Glutamatergic neuron (in vitro differentiated cells): ENCODE results near the gene COL6A1. TPM values are rescaled to one million over a fixed set of nuclear protein-coding genes. Genes with fewer than 3 reads are reported as not detected.

Experiments used
- DNase-seq: peaks from one replicate; pipeline ENCODE4 v3.0.0; 2022
- H3K27ac Mint-ChIP-seq: one replicate; pipeline ENCODE4 v1.8.0; 2020; ENCODE audit warnings: mild to moderate bottlenecking, mixed read lengths, inconsistent platforms; ENCODE audit not compliant: unreplicated experiment
- H3K27me3 Mint-ChIP-seq: one replicate; pipeline ENCODE4 v1.8.0; 2020; ENCODE audit warnings: mild to moderate bottlenecking, moderate library complexity, mixed read lengths, inconsistent platforms; ENCODE audit not compliant: unreplicated experiment
- H3K36me3 Mint-ChIP-seq: one replicate; pipeline ENCODE4 v1.8.0; 2020; ENCODE audit warnings: mild to moderate bottlenecking, mixed read lengths, inconsistent platforms; ENCODE audit not compliant: unreplicated experiment
- H3K4me1 Mint-ChIP-seq: one replicate; pipeline ENCODE4 v1.8.0; 2020; ENCODE audit warnings: mild to moderate bottlenecking, low read depth, mixed read lengths, inconsistent platforms; ENCODE audit not compliant: unreplicated experiment
- H3K4me3 Mint-ChIP-seq: one replicate; pipeline ENCODE4 v1.8.0; 2020; ENCODE audit warnings: mild to moderate bottlenecking, mixed read lengths, inconsistent platforms; ENCODE audit not compliant: unreplicated experiment
- H3K9me3 Mint-ChIP-seq: one replicate; pipeline ENCODE4 v1.8.0; 2020; ENCODE audit warnings: mild to moderate bottlenecking, moderate library complexity, mixed read lengths, inconsistent platforms; ENCODE audit not compliant: unreplicated experiment
- total RNA-seq: library from RNA; stranded (reverse); fragmentation: NEBNext Ultra II Directional; extraction: Animal tissue kit (Norgen Biotek cat#: 25700); gene quantifications from one replicate; pipeline ENCODE4 v1.2.1, GENCODE V29; 2021; ENCODE audit not compliant: unreplicated experiment
- TF ChIP-seq, protein P1 (sequence below): fragments of 200-600 bp; sonication (generic); IDR thresholded peaks from one replicate; pipeline ENCODE4 v1.5.0; 2021; ENCODE audit not compliant: partially characterized antibody, unreplicated experiment

COL6A1 gene
- total RNA-seq, 1 donor from 2014 or later = 407 TPM

- DNase-seq = no peak
Observed at GRCh38 chr21:46029186-46029924, 47.8 kb downstream of the COL6A1 start.

GRCh38 chr21:46031484-46031883 lies 49.9 kb downstream of the COL6A1 start:
- H3K36me3 Mint-ChIP-seq = peaks cover 5% of the 10 kb centered on the region
- no peaks in the 10 kb centered on the region for H3K27me3 Mint-ChIP-seq
- no peak for DNase-seq
- no peaks in the 10 kb centered on the region for H3K4me1 Mint-ChIP-seq
- TF ChIP-seq, protein P1, sequence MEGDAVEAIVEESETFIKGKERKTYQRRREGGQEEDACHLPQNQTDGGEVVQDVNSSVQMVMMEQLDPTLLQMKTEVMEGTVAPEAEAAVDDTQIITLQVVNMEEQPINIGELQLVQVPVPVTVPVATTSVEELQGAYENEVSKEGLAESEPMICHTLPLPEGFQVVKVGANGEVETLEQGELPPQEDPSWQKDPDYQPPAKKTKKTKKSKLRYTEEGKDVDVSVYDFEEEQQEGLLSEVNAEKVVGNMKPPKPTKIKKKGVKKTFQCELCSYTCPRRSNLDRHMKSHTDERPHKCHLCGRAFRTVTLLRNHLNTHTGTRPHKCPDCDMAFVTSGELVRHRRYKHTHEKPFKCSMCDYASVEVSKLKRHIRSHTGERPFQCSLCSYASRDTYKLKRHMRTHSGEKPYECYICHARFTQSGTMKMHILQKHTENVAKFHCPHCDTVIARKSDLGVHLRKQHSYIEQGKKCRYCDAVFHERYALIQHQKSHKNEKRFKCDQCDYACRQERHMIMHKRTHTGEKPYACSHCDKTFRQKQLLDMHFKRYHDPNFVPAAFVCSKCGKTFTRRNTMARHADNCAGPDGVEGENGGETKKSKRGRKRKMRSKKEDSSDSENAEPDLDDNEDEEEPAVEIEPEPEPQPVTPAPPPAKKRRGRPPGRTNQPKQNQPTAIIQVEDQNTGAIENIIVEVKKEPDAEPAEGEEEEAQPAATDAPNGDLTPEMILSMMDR = no peak
- H3K4me3 Mint-ChIP-seq = no peak overlapping the region
- no peak overlapping the region for H3K27ac Mint-ChIP-seq
- peaks cover 2% of the 10 kb centered on the region for H3K9me3 Mint-ChIP-seq

More at GRCh38 chr21:46029186-46029924, 47.8 kb downstream of the COL6A1 start:
- TF ChIP-seq, protein P1 = no peak
- Mint-ChIP-seq H3K4me1 (no peaks in the 10 kb centered on the region), H3K36me3 (peaks cover 5% of the 10 kb centered on the region), H3K27ac (no peak overlapping the region), H3K27me3 (no peaks in the 10 kb centered on the region), H3K9me3 (peaks cover 2% of the 10 kb centered on the region), H3K4me3 (no peak overlapping the region)

DNA sequence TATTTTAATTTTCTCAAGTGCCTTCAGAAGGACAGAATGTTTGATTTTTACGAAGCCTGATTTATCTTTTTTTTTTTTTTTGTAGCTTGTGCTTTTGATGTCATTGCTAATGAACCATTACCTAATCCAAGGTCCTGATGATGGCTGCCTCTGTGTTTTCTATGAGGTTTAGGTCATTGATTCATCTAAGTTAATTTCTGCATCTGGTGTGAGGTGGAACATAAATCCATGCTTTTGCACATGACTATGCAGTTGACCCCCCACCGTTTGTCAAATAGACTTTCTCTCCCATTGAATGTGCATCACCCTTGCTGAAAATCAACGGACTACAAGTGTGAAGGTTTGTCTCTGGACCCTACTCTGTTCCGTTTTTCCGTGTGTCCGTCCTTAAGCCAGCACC lies 50.5 kb downstream of the COL6A1 start:
- H3K27ac Mint-ChIP-seq = no peak overlapping the region
- H3K9me3 Mint-ChIP-seq = peaks cover 2% of the 10 kb centered on the region
- no peaks in the 10 kb centered on the region for H3K27me3 Mint-ChIP-seq
- no peaks in the 10 kb centered on the region for H3K4me1 Mint-ChIP-seq
- TF ChIP-seq, protein P1 = no peak
- H3K4me3 Mint-ChIP-seq = no peak overlapping the region
- DNase-seq = no peak
- H3K36me3 Mint-ChIP-seq = peaks cover 5% of the 10 kb centered on the region

DNA sequence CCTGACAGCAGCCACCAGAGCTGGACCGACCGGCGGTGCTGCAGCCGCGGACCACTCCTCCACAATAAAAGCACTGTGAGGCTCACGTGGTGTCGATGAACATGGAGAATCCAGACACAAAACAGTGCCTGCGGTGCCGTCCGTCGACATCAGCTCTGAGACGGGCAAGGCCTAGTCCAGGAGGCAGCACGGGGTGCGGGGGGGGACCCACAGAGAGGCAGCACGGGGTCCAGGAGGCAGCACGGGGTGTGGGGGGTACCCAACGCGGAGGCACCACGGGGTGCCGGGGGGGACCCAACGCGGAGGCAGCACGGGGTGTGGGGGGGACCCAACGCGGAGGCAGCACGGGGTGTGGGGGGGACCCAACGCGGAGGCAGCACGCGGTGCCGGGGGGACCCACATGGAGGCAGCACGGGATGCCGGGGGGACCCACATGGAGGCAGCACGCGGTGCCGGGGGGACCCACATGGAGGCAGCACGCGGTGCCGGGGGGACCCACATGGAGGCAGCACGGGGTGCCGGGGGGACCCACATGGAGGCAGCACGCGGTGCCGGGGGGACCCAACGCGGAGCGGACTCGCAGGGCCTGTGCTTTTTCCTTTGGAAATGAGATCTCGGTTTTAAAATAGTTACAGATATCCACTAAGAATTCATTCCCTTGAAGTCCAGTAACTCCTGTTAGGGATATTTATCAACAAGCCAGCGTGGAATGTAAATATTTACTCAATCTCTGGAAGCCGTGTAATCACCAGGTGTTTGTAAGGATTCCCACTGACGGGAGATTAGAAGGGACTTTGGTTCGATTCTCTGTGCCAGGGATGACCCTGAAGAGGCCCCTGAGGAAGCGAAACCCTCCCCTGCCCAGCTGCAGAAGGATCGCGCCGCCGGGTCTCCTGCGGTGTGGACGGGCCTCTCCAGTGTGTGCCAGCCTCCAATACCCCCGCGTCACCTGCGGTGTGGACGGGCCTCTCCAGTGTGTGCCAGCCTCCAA lies 52.1 kb downstream of the COL6A1 start:
- peaks cover 2% of the 10 kb centered on the region for H3K9me3 Mint-ChIP-seq
- H3K36me3 Mint-ChIP-seq = peaks cover 5% of the 10 kb centered on the region
- H3K4me3 Mint-ChIP-seq = no peak overlapping the region
- H3K4me1 Mint-ChIP-seq = no peaks in the 10 kb centered on the region
- H3K27me3 Mint-ChIP-seq = no peaks in the 10 kb centered on the region
- TF ChIP-seq, protein P1 = no peak
- DNase-seq = peak; percentile 28
- H3K27ac Mint-ChIP-seq = no peak overlapping the region
